Choroid plexus epithelial cell (primary cell): Measurements from ENCODE around the gene ABCC9.
"Not testable (repeated sequence)": the region's sequence is repeated elsewhere in the genome, so short reads cannot be mapped to it uniquely, and the experiment has no call there.

Experiments
- DNase-seq: peaks from one replicate; pipeline ENCODE4 v3.0.0-alpha.2; 2010; ENCODE audit warnings: low read depth
- H3K4me3 ChIP-seq: 2 replicates; pipeline ENCODE4 v1.5.1; 2011; ENCODE audit warnings: low read depth, mild to moderate bottlenecking, control low read depth, low read length, moderate library complexity
- CTCF ChIP-seq: conservative IDR thresholded peaks from 2 replicates; pipeline ENCODE4 v1.5.1; 2011; ENCODE audit warnings: low read depth, mild to moderate bottlenecking, control low read depth, inconsistent platforms, low read length, moderate library complexity

ABCC9 gene

GRCh38 chr12:21800011-21800410, 141.2 kb downstream of the ABCC9 start:
- H3K4me3 ChIP-seq = no peak overlapping the region
- TF ChIP-seq CTCF = no peak
- no peak for DNase-seq

DNA sequence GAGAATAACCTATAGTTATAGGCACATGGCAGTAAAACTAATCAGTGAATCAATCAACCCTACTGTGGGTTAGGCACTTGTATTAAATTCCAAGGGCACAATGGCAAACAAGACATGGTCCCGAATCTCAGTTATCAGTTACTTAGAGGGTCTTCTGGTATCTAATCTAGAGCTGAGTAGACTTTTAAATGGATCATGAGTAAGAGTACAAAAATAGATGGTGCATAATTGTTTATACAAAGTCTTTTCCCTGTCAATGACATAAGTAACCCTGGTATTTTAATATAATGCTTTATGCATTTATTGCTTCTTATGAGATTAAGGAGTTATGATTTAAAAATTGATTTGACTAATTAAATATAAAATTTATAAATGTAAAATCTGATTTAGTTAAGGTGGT, 143.7 kb downstream of the ABCC9 start:
- no peak overlapping the region for H3K4me3 ChIP-seq
- no peak for DNase-seq
- TF ChIP-seq CTCF = no peak

DNA sequence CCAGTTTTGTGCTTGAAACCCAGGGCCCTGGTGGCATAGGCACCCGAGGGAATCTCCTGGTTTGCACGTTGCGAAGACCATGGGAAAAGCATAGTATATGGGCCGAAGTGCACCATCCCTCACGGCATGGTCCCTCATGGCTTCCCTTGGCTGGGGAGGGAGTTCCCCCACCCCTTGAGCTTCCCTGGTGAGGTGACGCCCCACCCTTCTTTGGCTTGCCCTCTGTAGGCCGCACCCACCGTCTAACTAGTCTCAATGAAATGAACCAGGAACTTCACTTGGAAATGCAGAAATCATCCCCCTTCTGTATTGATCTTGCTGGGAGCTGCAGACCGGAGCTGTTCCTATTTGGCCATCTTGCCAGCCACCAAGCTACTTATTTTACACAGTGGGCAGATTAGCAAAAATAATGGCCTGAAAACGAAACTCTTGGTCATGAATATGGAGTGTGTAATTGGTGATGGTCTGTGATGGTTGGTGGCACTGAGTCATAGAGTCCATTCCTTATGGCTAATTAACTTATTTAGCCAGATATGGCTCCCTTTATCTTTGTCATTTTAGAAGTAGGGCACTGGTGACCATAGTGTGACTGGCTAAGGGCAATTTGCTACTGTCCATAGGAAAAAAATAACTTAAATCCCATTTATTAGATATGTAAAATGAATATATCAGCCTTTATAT, 145.4 kb downstream of the ABCC9 start:
- DNase-seq = no peak
- no peak overlapping the region for H3K4me3 ChIP-seq
- TF ChIP-seq CTCF = no peak

DNA sequence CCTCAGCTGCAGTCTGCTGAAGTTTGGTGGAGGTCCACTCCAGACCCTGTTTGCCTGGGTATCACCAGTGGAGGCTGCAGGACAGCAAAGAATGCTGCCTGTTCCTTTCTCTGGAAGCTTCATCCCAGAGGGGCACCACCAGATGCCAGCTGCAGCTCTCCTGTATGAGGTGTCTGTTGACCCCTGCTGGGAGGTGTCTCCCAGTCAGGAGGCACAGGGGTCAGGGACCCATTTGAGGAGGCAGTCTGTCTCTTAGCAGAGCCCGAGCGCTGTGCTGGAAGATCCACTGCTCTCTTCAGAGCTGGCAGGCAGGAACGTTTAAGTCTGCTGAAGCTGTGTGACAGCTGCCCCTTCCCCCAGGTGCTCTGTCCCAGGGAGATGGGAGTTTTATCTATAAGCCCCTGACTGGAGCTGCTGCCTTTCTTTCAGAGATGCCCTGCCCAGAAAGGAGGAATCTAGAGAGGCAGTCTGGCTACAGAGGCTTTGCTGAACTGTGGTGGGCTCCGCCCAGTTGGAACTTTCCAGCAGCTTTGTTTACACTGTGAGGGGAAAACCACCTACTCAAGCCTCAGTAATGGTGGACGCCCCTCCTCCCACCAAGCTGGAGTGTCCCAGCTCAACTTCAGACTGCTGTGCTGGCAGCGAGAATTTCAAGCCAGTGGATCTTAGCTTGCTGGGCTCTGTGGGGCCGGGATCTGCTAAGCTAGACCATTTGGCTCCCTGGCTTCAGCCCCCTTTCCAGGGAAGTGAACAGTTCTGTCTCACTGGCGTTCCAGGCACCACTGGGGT, 146.2 kb downstream of the ABCC9 start:
- not testable (repeated sequence) for H3K4me3 ChIP-seq, DNase-seq

GRCh38 chr12:21789687-21790086, 151.5 kb downstream of the ABCC9 start:
- not testable (repeated sequence) for DNase-seq, H3K4me3 ChIP-seq

DNA sequence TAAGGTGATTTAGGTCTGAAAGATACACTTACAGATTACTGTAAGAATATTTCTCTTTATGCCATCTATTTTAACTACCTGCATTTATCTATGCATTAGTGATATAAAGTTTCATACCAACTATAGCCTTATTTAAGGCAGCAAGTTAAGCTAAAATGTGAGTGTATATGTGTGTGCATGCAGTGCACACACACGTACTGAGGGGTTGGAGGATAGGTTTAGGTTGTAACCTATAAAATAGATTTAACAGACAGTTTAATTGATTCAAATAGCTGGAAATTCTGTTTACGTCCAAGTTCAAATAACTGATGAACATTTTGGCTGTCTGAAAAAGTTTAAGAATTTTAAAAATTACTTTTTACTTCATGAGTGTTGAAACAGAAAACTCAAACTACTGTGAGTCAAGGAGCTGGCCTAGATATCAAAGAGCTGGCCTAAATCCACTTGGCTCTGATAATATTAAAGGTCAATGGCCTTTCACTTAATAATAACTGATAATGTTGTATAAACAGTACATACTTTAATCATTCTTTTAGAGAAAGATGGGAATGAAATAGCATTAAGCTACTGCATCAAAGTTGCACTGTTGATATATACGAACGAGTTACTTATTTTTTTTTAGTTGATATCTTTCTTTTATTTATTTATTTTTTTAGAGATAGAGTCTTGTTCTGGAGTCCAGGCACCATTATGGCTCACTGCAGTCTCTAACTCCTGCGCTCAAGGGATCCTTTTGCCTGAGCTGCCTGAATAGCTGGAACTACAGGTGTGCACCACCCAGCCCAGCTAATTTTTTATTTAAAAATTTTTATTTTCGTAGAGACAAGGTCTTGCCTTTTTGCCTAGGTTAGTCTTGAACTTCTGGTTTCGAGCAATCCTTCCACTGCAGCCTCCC, 152.9 kb downstream of the ABCC9 start:
- H3K4me3 ChIP-seq = no peak overlapping the region
- DNase-seq = peak; percentile 5
- TF ChIP-seq CTCF = no peak

DNA sequence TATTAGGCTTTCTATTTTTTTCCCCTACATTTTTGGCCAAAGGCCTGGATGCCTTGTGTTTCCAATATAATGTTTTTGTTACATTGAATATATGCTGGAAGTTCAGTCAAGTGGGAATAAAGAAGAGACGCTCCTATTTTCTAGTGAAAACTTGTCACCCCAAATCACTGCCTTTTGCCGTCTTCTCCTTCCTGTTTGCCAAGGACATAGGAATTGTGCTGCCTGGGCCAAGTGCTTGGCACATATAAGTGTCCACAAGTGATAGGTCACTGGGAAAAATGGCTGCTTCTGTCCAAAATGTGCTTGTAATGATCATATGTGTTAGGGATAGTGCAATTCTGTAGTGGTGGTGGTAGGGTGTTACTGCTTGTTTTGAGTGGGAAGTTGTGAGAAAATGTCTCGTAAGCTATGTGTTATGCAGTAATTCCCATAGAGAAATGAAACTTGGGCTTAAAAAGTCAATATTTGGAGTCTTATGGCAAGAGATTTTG, 155.1 kb downstream of the ABCC9 start:
- no peak overlapping the region for H3K4me3 ChIP-seq
- no peak for TF ChIP-seq CTCF
- DNase-seq = no peak

- not testable (repeated sequence) for DNase-seq, H3K4me3 ChIP-seq
Measured at GRCh38 chr12:21782723-21783122, 158.5 kb downstream of the ABCC9 start.
